KOPT-K1 (cell line): ENCODE data around the gene FGF9.

ENCODE experiments used
- H3K27ac ChIP-seq: fragments of 200-600 bp; sonication (generic); 2 replicates; pipeline ENCODE4 v1.5.1; 2016; ENCODE audit warnings: antibody characterized with exemption, mild to moderate bottlenecking, low read depth, low read length; ENCODE audit not compliant: poor library complexity, severe bottlenecking
- H3K36me3 ChIP-seq: fragments of 200-600 bp; sonication (generic); 2 replicates; pipeline ENCODE4 v1.5.1; 2017; ENCODE audit warnings: antibody characterized with exemption, mild to moderate bottlenecking, low read length, moderate library complexity; ENCODE audit not compliant: insufficient read depth
- H3K9me3 ChIP-seq: fragments of 200-600 bp; sonication (generic); 2 replicates; pipeline ENCODE4 v1.5.1; 2017; ENCODE audit warnings: antibody characterized with exemption, low read length, mild to moderate bottlenecking; ENCODE audit not compliant: insufficient read depth, poor library complexity, severe bottlenecking

Gene FGF9

DNA sequence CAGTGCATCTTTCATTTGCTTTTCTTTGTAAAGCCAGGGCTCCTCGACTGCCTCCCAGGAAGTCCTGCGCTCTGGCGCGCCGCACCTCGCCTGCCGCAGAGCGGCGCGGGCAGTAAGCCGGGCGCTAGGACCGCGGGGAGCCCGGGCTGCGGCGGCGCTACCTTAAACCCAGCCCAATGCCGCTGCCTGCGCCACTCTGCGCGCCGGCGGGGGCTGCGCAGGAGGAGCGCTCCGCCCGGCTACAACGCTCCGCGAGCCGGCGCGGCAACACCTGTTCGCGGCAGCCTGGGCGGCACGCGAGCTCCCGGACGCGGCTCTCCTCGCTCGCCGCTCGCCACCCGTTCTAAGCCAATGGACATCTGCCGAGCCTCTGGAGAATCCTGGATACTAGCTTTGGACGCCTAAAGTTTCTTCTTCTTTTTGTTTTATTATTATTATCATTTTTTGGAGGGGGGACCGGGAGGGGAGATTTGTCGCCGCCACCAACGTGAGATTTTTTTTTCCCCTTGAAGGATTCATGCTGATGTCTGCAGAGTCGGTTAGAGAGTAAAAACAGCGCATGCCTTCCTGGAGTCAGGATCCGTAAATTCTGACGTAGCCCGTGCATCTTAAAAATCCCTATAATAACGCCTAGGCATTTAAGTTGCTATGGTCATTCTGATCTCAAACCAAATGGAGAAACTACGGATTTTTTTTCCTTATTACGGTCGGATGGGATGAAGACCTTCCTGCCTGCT lies at the start of gene FGF9:
Gene FGF9, plus strand, starts transcription at position 191 of the 737 bp plus-strand sequence. CDS start 840 bp downstream, outside the sequence.
- Histone ChIP-seq H3K27ac (no peak within 1 kb of the TSS), H3K9me3 (no peaks in the 10 kb centered on the region), H3K36me3 (no peaks in the 10 kb centered on the region)

GRCh38 chr13:21625366-21625765 lies 45.5 kb upstream of the FGF9 start:
- H3K27ac ChIP-seq, result no peak overlapping the region
- H3K9me3 ChIP-seq, result no peaks in the 10 kb centered on the region
- no peaks in the 10 kb centered on the region for H3K36me3 ChIP-seq

- H3K9me3 ChIP-seq, result no peaks in the 10 kb centered on the region
- H3K36me3 ChIP-seq, result no peaks in the 10 kb centered on the region
- H3K27ac ChIP-seq, result no peak overlapping the region
Measured at GRCh38 chr13:21632196-21632595, 38.7 kb upstream of the FGF9 start.

GRCh38 chr13:21636656-21637055 lies 34.2 kb upstream of the FGF9 start:
- H3K9me3 ChIP-seq, result no peaks in the 10 kb centered on the region
- H3K36me3 ChIP-seq, result no peaks in the 10 kb centered on the region
- no peak overlapping the region for H3K27ac ChIP-seq

GRCh38 chr13:21637296-21637695 lies 33.6 kb upstream of the FGF9 start:
- H3K27ac ChIP-seq, result no peak overlapping the region
- no peaks in the 10 kb centered on the region for H3K36me3 ChIP-seq
- no peaks in the 10 kb centered on the region for H3K9me3 ChIP-seq

- no peaks in the 10 kb centered on the region for H3K36me3 ChIP-seq
- H3K27ac ChIP-seq, result no peak overlapping the region
- H3K9me3 ChIP-seq, result no peaks in the 10 kb centered on the region
Measured at GRCh38 chr13:21638319-21639282, 32.3 kb upstream of the FGF9 start.

GRCh38 chr13:21639561-21639960 lies 31.3 kb upstream of the FGF9 start:
- Histone ChIP-seq H3K27ac (no peak overlapping the region), H3K36me3 (no peaks in the 10 kb centered on the region), H3K9me3 (no peaks in the 10 kb centered on the region)

DNA sequence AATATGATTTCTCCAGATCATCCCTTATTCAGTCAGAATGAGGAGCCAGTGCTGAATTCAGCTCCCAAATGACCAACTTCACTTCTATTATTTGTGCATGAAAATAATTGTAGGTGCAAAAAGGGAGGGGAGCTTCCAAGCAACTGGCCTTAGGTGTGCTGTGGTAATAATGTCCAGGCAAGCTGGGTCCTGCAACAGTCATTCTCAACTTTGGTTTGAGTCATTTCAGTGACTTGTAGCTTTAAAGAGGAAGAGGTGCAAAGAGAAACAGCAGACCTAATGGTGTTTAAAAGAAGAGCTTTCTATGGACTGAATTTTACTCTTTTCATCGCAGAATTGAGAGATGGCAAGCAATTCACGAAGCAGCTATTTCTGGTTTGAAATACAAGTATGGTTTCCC lies 29.2 kb upstream of the FGF9 start:
- Histone ChIP-seq H3K9me3 (no peaks in the 10 kb centered on the region), H3K27ac (no peak overlapping the region), H3K36me3 (no peaks in the 10 kb centered on the region)

DNA sequence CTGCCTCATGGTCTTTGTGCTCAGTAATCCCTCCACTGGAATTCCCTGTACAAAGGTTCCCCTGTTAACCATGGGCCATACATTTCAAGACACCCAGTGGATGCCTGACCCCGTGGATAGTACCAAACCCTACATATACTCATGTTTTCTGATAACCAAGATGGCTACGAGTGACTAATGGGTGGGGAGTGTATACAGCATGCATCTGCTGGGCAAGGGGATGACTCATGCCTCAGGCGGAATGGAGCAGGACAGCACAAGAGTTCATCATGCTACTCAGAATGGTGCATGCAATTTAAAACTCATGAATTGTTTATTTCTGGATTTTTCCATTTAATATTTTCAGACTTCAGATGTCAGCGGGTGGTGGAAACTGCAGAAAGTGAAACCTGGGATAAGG lies 13.3 kb upstream of the FGF9 start:
- Histone ChIP-seq H3K9me3 (no peaks in the 10 kb centered on the region), H3K36me3 (no peaks in the 10 kb centered on the region), H3K27ac (no peak overlapping the region)

- Histone ChIP-seq H3K36me3 (no peaks in the 10 kb centered on the region), H3K9me3 (no peaks in the 10 kb centered on the region), H3K27ac (no peak overlapping the region)
Measured at GRCh38 chr13:21659087-21659486, 11.8 kb upstream of the FGF9 start.

GRCh38 chr13:21661097-21661909 lies 9.6 kb upstream of the FGF9 start:
- Histone ChIP-seq H3K27ac (no peak overlapping the region), H3K36me3 (no peaks in the 10 kb centered on the region), H3K9me3 (no peaks in the 10 kb centered on the region)

- no peak overlapping the region for H3K27ac ChIP-seq
- H3K9me3 ChIP-seq, result no peaks in the 10 kb centered on the region
- H3K36me3 ChIP-seq, result no peaks in the 10 kb centered on the region
Measured at GRCh38 chr13:21663197-21663596, 7.7 kb upstream of the FGF9 start.

- H3K27ac ChIP-seq, result no peak overlapping the region
- H3K9me3 ChIP-seq, result no peaks in the 10 kb centered on the region
- no peaks in the 10 kb centered on the region for H3K36me3 ChIP-seq
Measured at GRCh38 chr13:21668732-21669275, 2.1 kb upstream of the FGF9 start.

GRCh38 chr13:21670006-21670882 lies 629 bp upstream of the FGF9 start:
- Histone ChIP-seq H3K9me3 (no peaks in the 10 kb centered on the region), H3K36me3 (no peaks in the 10 kb centered on the region), H3K27ac (no peak overlapping the region)
